SK-N-SH (cell line): ENCODE measurements around the gene OS9. TPM values are rescaled to one million over a fixed set of nuclear protein-coding genes. Genes with fewer than 3 reads are reported as not detected.

Source experiments
- CTCF ChIA-PET: fragments of 300-600, 350-600 bp; formaldehyde crosslinking; extraction: SDS; loops from one replicate; lab custom pipeline; 2021; lab: Yijun Ruan, JAX
- POLR2A ChIA-PET: fragments of 350-600 bp; sonication (Branson Sonifier 250); formaldehyde crosslinking; extraction: SDS; loops from one replicate; lab custom pipeline; 2020; ENCODE audit warnings: antibody characterized with exemption, inconsistent platforms; lab: Yijun Ruan, JAX
- DNase-seq: peaks from one replicate; pipeline ENCODE4 v3.0.0; 2012
- H2AFZ ChIP-seq: fragments of 200-600 bp; sonication (generic); 2 replicates; pipeline ENCODE4 v1.8.1; 2016; ENCODE audit warnings: antibody characterized with exemption, mild to moderate bottlenecking, low read depth
- H3F3A ChIP-seq: fragments of 200-600 bp; sonication (generic); replicated peaks from 2 replicates; pipeline ENCODE3; 2016; ENCODE audit warnings: antibody characterized with exemption, mild to moderate bottlenecking; ENCODE audit not compliant: insufficient read depth
- H3K27ac ChIP-seq, 2 experiments: fragments of 200-500 bp in 1 of 2; fragments of 200-600 bp in 1 of 2; sonication (Bioruptor generic) in 1 of 2; sonication (generic), shearing (Covaris generic) in 1 of 2; 2 replicates each; pipeline versions ENCODE4 v1.5.1 to v1.6.1; 2014 to 2016; ENCODE audit warnings: low read depth in 2 of 2, inconsistent platforms in 1 of 2, low read length in 1 of 2, mild to moderate bottlenecking in 1 of 2, mixed read lengths in 1 of 2
- H3K27me3 ChIP-seq: fragments of 200-600 bp; sonication (generic), shearing (Covaris generic); 2 replicates; pipeline ENCODE4 v1.6.1; 2016; ENCODE audit warnings: mixed run types; ENCODE audit not compliant: insufficient read depth
- H3K36me3 ChIP-seq, 2 experiments: fragments of 200-500 bp in 1 of 2; fragments of 200-600 bp in 1 of 2; sonication (Bioruptor generic) in 1 of 2; sonication (generic) in 1 of 2; replicated peaks in 1 of 2; 2 replicates each; pipeline versions ENCODE3 to v1.5.1; 2014 to 2016; ENCODE audit warnings: low read length in 1 of 2, mild to moderate bottlenecking in 1 of 2; ENCODE audit not compliant: insufficient read depth in 2 of 2, control insufficient read depth in 1 of 2
- H3K4me1 ChIP-seq, 2 experiments: fragments of 200-500 bp in 1 of 2; fragments of 200-600 bp in 1 of 2; sonication (Bioruptor generic) in 1 of 2; sonication (generic), shearing (Covaris generic) in 1 of 2; 2 replicates each; pipeline versions ENCODE4 v1.5.1 to v1.6.1; 2014 to 2016; ENCODE audit warnings: low read depth in 1 of 2, low read length in 1 of 2, mixed run types in 1 of 2; ENCODE audit not compliant: insufficient read depth in 2 of 2, control insufficient read depth in 1 of 2
- H3K4me2 ChIP-seq: fragments of 200-600 bp; sonication (generic), shearing (Covaris generic); 2 replicates; pipeline ENCODE4 v1.6.1; 2017; ENCODE audit warnings: mixed run types
- H3K4me3 ChIP-seq, 2 experiments: fragments of 200-500 bp in 1 of 2; fragments of 200-600 bp in 1 of 2; sonication (Bioruptor generic) in 1 of 2; sonication (generic), shearing (Covaris generic) in 1 of 2; 2 replicates each; pipeline versions ENCODE4 v1.5.1 to v1.8.1; 2014 to 2016; ENCODE audit warnings: low read depth in 2 of 2, inconsistent platforms in 1 of 2, low read length in 1 of 2, mild to moderate bottlenecking in 1 of 2, mixed read lengths in 1 of 2, moderate library complexity in 1 of 2
- H3K79me2 ChIP-seq: fragments of 200-600 bp; sonication (generic); 2 replicates; pipeline ENCODE4 v1.8.1; 2017; ENCODE audit warnings: mild to moderate bottlenecking; ENCODE audit not compliant: insufficient read depth
- H3K9ac ChIP-seq: fragments of 200-600 bp; sonication (generic); 2 replicates; pipeline ENCODE4 v1.6.1; 2017; ENCODE audit warnings: mixed run types
- H3K9me2 ChIP-seq: fragments of 200-600 bp; sonication (generic); 2 replicates; pipeline ENCODE4 v1.6.1; 2017; ENCODE audit warnings: mixed run types
- H3K9me3 ChIP-seq: fragments of 200-600 bp; sonication (generic); 2 replicates; pipeline ENCODE4 v1.6.1; 2017; ENCODE audit warnings: mixed run types, mild to moderate bottlenecking, moderate library complexity
- H4K20me1 ChIP-seq: fragments of 200-600 bp; sonication (generic); 2 replicates; pipeline ENCODE4 v1.6.1; 2017; ENCODE audit warnings: mild to moderate bottlenecking, mixed run types; ENCODE audit not compliant: insufficient read depth
- EP300 ChIP-seq, 2 experiments: IDR thresholded peaks; 2 replicates each; pipeline versions ENCODE4 v1.4.0 to v1.6.1; 2012; ENCODE audit warnings: borderline replicate concordance in 1 of 2, low read depth in 1 of 2, low read length in 1 of 2
- FOXJ3 ChIP-seq: sonication (generic); formaldehyde crosslinking; IDR thresholded peaks from 2 replicates; pipeline ENCODE4 v1.5.1; 2020; ENCODE audit warnings: mild to moderate bottlenecking, missing genetic modification reagents
- GABPA ChIP-seq: IDR thresholded peaks from 2 replicates; pipeline ENCODE4 v1.4.0; 2012; ENCODE audit warnings: low read depth, mild to moderate bottlenecking
- JUND ChIP-seq: IDR thresholded peaks from 2 replicates; pipeline ENCODE4 v1.4.0; 2012
- MAX ChIP-seq: IDR thresholded peaks from 2 replicates; pipeline ENCODE4 v1.4.0; 2012; ENCODE audit warnings: low read depth
- MEF2A ChIP-seq: IDR thresholded peaks from 2 replicates; pipeline ENCODE4 v1.4.0; 2012; ENCODE audit warnings: low read depth, borderline replicate concordance
- MXI1 ChIP-seq: IDR thresholded peaks from 2 replicates; pipeline ENCODE4 v1.6.1; 2012; ENCODE audit warnings: mild to moderate bottlenecking, low read depth, low read length, improper control_type of control experiment
- POLR2AphosphoS5 ChIP-seq: IDR thresholded peaks from 2 replicates; pipeline ENCODE4 v1.6.1; 2012; ENCODE audit warnings: low read depth, low read length
- RAD21 ChIP-seq: IDR thresholded peaks from 2 replicates; pipeline ENCODE4 v1.6.1; 2012; ENCODE audit warnings: mild to moderate bottlenecking, low read length
- RCOR1 ChIP-seq: fragments of 150-350 bp; IDR thresholded peaks from 2 replicates; pipeline ENCODE4 v1.6.1; 2017; ENCODE audit warnings: antibody characterized with exemption, low read length
- REST ChIP-seq: IDR thresholded peaks from 2 replicates; pipeline ENCODE4 v1.6.1; 2012; ENCODE audit warnings: mild to moderate bottlenecking, low read depth, low read length, moderate library complexity
- RFX5 ChIP-seq: IDR thresholded peaks from 2 replicates; pipeline ENCODE4 v1.6.1; 2012; ENCODE audit warnings: mild to moderate bottlenecking, improper control_type of control experiment, low read length
- RXRA ChIP-seq: IDR thresholded peaks from 2 replicates; pipeline ENCODE4 v1.4.0; 2012; ENCODE audit warnings: low read depth, mild to moderate bottlenecking, borderline replicate concordance
- SIN3A ChIP-seq: IDR thresholded peaks from 2 replicates; pipeline ENCODE4 v1.6.1; 2012; ENCODE audit warnings: low read depth, mild to moderate bottlenecking, low read length, moderate library complexity, borderline replicate concordance
- SMC3 ChIP-seq: IDR thresholded peaks from 2 replicates; pipeline ENCODE4 v1.6.1; 2012; ENCODE audit warnings: low read depth, low read length, improper control_type of control experiment
- TCF12 ChIP-seq: IDR thresholded peaks from 2 replicates; pipeline ENCODE4 v1.4.0; 2012
- YY1 ChIP-seq: IDR thresholded peaks from 2 replicates; pipeline ENCODE4 v1.4.0; 2012; ENCODE audit warnings: low read depth, mild to moderate bottlenecking
- WGBS: methylation state at CpG from one replicate; pipeline ENCODE4 v1.1.6; 2017; ENCODE audit warnings: low lambda C conversion rate; 5-methylcytosine and 5-hydroxymethylcytosine counted together
- polyA plus RNA-seq, 3 experiments: library from polyadenylated mRNA; depleted of rRNA; stranded (reverse); fragments of >200 nt; gene quantifications; 2 replicates each; pipeline ENCODE4 v1.2.3, GENCODE V29; 2012
- TF ChIP-seq, protein P1 (sequence below): fragments of 150-350 bp; IDR thresholded peaks from 2 replicates; pipeline ENCODE4 v1.6.1; 2017; ENCODE audit warnings: antibody characterized with exemption, low read length, low read depth, borderline replicate concordance
- TF ChIP-seq, protein P2 (sequence below): fragments of 150-350 bp; IDR thresholded peaks from 2 replicates; pipeline ENCODE4 v1.6.1; 2016; ENCODE audit warnings: mild to moderate bottlenecking, low read depth, low read length

OS9 gene
- polyA plus RNA-seq, 1 of the 3 experiments (the other 2 are of a cell fraction) = 280 TPM

DNA sequence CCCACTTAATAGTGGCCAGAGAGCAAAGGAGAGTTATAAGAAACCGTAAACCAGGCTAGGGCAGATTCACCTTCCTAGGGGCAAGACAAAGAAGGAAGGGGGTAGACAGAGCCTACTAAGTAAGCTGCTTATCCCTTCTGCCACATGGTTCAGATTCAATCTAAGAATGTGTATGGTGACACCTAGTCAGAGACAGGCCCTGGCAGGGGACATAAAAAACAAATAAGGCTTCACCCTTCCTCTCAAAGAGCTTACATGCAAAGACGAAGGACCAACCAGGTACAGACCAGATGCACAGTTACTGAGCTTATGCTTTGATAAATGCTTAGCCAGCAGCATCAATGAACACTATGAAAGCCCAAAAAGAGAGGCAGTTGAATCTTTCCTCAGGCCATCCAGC, 68.5 kb downstream of the OS9 start:
- no peak overlapping the region for H3K4me2 ChIP-seq
- H3K4me1 ChIP-seq = peaks cover 0 to 24% of the 10 kb centered on the region in 2 experiments; a peak in 1 of 4 replicates
- ChIA-PET CTCF (interaction anchor here (1.5 kb wide), 1 partner anchor 21 kb away, joined by 4 read pairs; the partner anchor contains the start of gene TSFM), POLR2A (no interaction called here)
- no peaks in the 10 kb centered on the region; the same call in 1 of the 2 replicates for H3K27me3 ChIP-seq
- no peaks in the 10 kb centered on the region for H3K79me2 ChIP-seq
- peaks cover 3 to 20% of the 10 kb centered on the region in 2 experiments for H3K36me3 ChIP-seq
- peaks cover 11% of the 10 kb centered on the region for H3F3A ChIP-seq
- TF ChIP-seq RCOR1 = no peak
- no peak for TF ChIP-seq TCF12
- TF ChIP-seq MEF2A = no peak
- TF ChIP-seq, protein P1, sequence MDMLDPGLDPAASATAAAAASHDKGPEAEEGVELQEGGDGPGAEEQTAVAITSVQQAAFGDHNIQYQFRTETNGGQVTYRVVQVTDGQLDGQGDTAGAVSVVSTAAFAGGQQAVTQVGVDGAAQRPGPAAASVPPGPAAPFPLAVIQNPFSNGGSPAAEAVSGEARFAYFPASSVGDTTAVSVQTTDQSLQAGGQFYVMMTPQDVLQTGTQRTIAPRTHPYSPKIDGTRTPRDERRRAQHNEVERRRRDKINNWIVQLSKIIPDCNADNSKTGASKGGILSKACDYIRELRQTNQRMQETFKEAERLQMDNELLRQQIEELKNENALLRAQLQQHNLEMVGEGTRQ = no peak
- TF ChIP-seq SIN3A = no peak
- TF ChIP-seq, protein P2, sequence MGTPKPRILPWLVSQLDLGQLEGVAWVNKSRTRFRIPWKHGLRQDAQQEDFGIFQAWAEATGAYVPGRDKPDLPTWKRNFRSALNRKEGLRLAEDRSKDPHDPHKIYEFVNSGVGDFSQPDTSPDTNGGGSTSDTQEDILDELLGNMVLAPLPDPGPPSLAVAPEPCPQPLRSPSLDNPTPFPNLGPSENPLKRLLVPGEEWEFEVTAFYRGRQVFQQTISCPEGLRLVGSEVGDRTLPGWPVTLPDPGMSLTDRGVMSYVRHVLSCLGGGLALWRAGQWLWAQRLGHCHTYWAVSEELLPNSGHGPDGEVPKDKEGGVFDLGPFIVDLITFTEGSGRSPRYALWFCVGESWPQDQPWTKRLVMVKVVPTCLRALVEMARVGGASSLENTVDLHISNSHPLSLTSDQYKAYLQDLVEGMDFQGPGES = no peak
- no peak overlapping the region for H3K27ac ChIP-seq
- H3K9ac ChIP-seq = no peak overlapping the region
- H4K20me1 ChIP-seq = peaks cover 7% of the 10 kb centered on the region
- H3K9me2 ChIP-seq = no peaks in the 10 kb centered on the region
- WGBS = 82% methylated on average over 2 of the region's 2 CpGs
- H2AFZ ChIP-seq = no peak overlapping the region
- H3K9me3 ChIP-seq = no peaks in the 10 kb centered on the region
- H3K4me3 ChIP-seq = no peak overlapping the region
- no peak for DNase-seq

- H3K79me2 ChIP-seq = no peaks in the 10 kb centered on the region
- H3K9me3 ChIP-seq = no peaks in the 10 kb centered on the region
- no peak for DNase-seq
- H3K27ac ChIP-seq = no peak overlapping the region
- WGBS = 84% methylated on average over 6 of the region's 6 CpGs
- CTCF ChIA-PET = interaction anchor here (0.9 to 1.3 kb wide), 5 partner anchors 8 to 550 kb away, joined by 3 to 5 read pairs (median 3); partner anchors contain the start of gene MARCHF9
- peaks cover 7% of the 10 kb centered on the region for H4K20me1 ChIP-seq
- H3K27me3 ChIP-seq = no peaks in the 10 kb centered on the region; the same call in 1 of the 2 replicates
- H3K4me3 ChIP-seq = no peak overlapping the region
- H3F3A ChIP-seq = peaks cover 10% of the 10 kb centered on the region
- no peaks in the 10 kb centered on the region for H3K9me2 ChIP-seq
- H3K36me3 ChIP-seq = peaks cover 5 to 15% of the 10 kb centered on the region in 2 experiments
- H2AFZ ChIP-seq = no peak overlapping the region
- no peak overlapping the region for H3K4me2 ChIP-seq
- H3K9ac ChIP-seq = no peak overlapping the region
- H3K4me1 ChIP-seq = peaks cover 0 to 24% of the 10 kb centered on the region in 2 experiments; a peak in 1 of 4 replicates
- POLR2A ChIA-PET = interaction anchor here (0.7 kb wide), 1 partner anchor 8 kb away, joined by 5 read pairs; the partner anchor contains the start of genes EEF1AKMT3 and METTL1
- TF ChIP-seq FOXJ3 (no peak), YY1 (no peak), EP300 (IDR thresholded peaks at IDR 0.05; ENCODE audit: borderline replicate concordance in 1 of 2, low read depth in 1 of 2, low read length in 1 of 2) (no peak), RAD21 (no peak), MAX (no peak), REST (no peak), POLR2AphosphoS5 (no peak), JUND (no peak), GABPA (no peak), MXI1 (no peak), RFX5 (no peak), SMC3 (no peak), RXRA (no peak)
- TF ChIP-seq, protein P2 = no peak
Observed at GRCh38 chr12:57763881-57764661, 70.1 kb downstream of the OS9 start.
